Endothelial cell of umbilical vein (primary cell): ENCODE data around the gene TNS1. TPM values are rescaled to one million over a fixed set of nuclear protein-coding genes. Genes with fewer than 3 reads are reported as not detected.

Experiments used
- BruUV-seq: library from RNA; stranded (reverse); fragments of 400-500 nt; replicated peaks from 2 replicates; lab custom pipeline; 2021; lab: Mats Ljungman, UMichigan
- CTCF ChIA-PET: fragments of 300-600, 350-600 bp; sonication (Branson Sonifier 250); formaldehyde crosslinking; loops from one replicate; lab custom pipeline; 2021; ENCODE audit warnings: antibody characterized with exemption, inconsistent platforms; lab: Charles Lee
- POLR2A ChIA-PET: fragments of 300-600, 350-600 bp; sonication (Branson Sonifier 250); formaldehyde crosslinking; loops from one replicate; lab custom pipeline; 2021; ENCODE audit warnings: antibody characterized with exemption, inconsistent platforms; lab: Charles Lee
- DNase-seq: peaks from one replicate; pipeline ENCODE4 v3.0.0-alpha.2; 2011; ENCODE audit warnings: low read depth, low spot score
- FAIRE-seq: peaks from 2 replicates; lab custom pipeline; 2011; peaks lifted over from hg19 to GRCh38; lab: Jason Lieb, UNC
- H2AFZ ChIP-seq: 2 replicates; pipeline ENCODE4 v1.6.0; 2012; ENCODE audit warnings: low read depth, low read length, control low read depth, inconsistent platforms
- H3K27ac ChIP-seq: 2 replicates; pipeline ENCODE4 v1.5.1; 2011; ENCODE audit warnings: low read depth, mild to moderate bottlenecking, control low read depth, low read length, moderate library complexity; ENCODE audit not compliant: insufficient read depth
- H3K27me3 ChIP-seq, 2 experiments: 2 replicates each; pipeline versions ENCODE4 v1.6.0 to v1.6.1; 2011; ENCODE audit warnings: low read length in 2 of 2, mixed read lengths in 1 of 2; ENCODE audit not compliant: control insufficient read depth in 2 of 2, insufficient read depth in 2 of 2
- H3K36me3 ChIP-seq, 2 experiments: 2 replicates in 1 of 2; 3 replicates in 1 of 2; pipeline ENCODE4 v1.5.1; 2011; ENCODE audit warnings: low read length in 2 of 2, mild to moderate bottlenecking in 1 of 2, moderate library complexity in 1 of 2; ENCODE audit not compliant: control insufficient read depth in 2 of 2, insufficient read depth in 2 of 2; ENCODE audit errors: extremely low read depth in 1 of 2
- H3K4me1 ChIP-seq: 3 replicates; pipeline ENCODE4 v1.5.1; 2011; ENCODE audit warnings: mild to moderate bottlenecking, low read length; ENCODE audit not compliant: control insufficient read depth, insufficient read depth; ENCODE audit errors: extremely low read depth
- H3K4me2 ChIP-seq: 2 replicates; pipeline ENCODE4 v1.6.1; 2011; ENCODE audit warnings: low read length, control low read depth, mixed read lengths; ENCODE audit not compliant: insufficient read depth
- H3K4me3 ChIP-seq, 3 experiments: fragments of 200-600 bp in 1 of 3; sonication (generic), shearing (Covaris generic) in 1 of 3; replicated peaks in 1 of 3; 2 replicates each; pipeline ENCODE4 v1.5.1; 2011 to 2016; ENCODE audit warnings: control low read depth in 3 of 3, low read length in 3 of 3, mild to moderate bottlenecking in 2 of 3, inconsistent platforms in 1 of 3, low read depth in 1 of 3, moderate library complexity in 1 of 3; ENCODE audit not compliant: insufficient read depth in 1 of 3
- H3K79me2 ChIP-seq: 2 replicates; pipeline ENCODE4 v1.6.0; 2012; ENCODE audit warnings: low read length, inconsistent platforms; ENCODE audit not compliant: control insufficient read depth, insufficient read depth
- H3K9ac ChIP-seq: replicated peaks from 2 replicates; pipeline ENCODE3; 2011; ENCODE audit warnings: low read length, control low read depth; ENCODE audit not compliant: insufficient read depth; ENCODE audit errors: extremely low read depth
- H3K9me1 ChIP-seq: replicated peaks from 3 replicates; pipeline ENCODE4 v1.6.0; 2011; ENCODE audit warnings: mild to moderate bottlenecking, low read length; ENCODE audit not compliant: control insufficient read depth, insufficient read depth; ENCODE audit errors: extremely low read depth
- H3K9me3 ChIP-seq: replicated peaks from 2 replicates; pipeline ENCODE4 v1.5.1; 2012; ENCODE audit warnings: low read length, inconsistent platforms; ENCODE audit not compliant: control insufficient read depth, insufficient read depth
- H4K20me1 ChIP-seq: replicated peaks from 2 replicates; pipeline ENCODE3; 2011; ENCODE audit warnings: mild to moderate bottlenecking, low read length; ENCODE audit not compliant: control insufficient read depth, insufficient read depth; ENCODE audit errors: extremely low read depth
- EZH2 ChIP-seq: IDR thresholded peaks from 2 replicates; pipeline ENCODE4 v1.6.1; 2012; ENCODE audit warnings: borderline replicate concordance, low read depth, mild to moderate bottlenecking, moderate library complexity, low read length, inconsistent platforms; ENCODE audit not compliant: severe bottlenecking
- FOS ChIP-seq: IDR thresholded peaks from 2 replicates; pipeline ENCODE4 v1.6.1; 2011; ENCODE audit warnings: mild to moderate bottlenecking, low read length, moderate library complexity, borderline replicate concordance; ENCODE audit not compliant: insufficient read depth
- GATA2 ChIP-seq: IDR thresholded peaks from 2 replicates; pipeline ENCODE4 v1.7.0; 2011; ENCODE audit warnings: low read depth, mild to moderate bottlenecking, moderate library complexity, mixed read lengths, low read length; ENCODE audit not compliant: insufficient read length, insufficient read depth
- JUN ChIP-seq: IDR thresholded peaks from 2 replicates; pipeline ENCODE4 v1.6.1; 2011; ENCODE audit warnings: borderline replicate concordance, low read depth; ENCODE audit not compliant: insufficient read length, insufficient read depth
- MYC ChIP-seq: IDR thresholded peaks from one replicate; pipeline ENCODE4 v1.6.1; 2011; ENCODE audit warnings: mild to moderate bottlenecking, low read depth, low read length
- POLR2A ChIP-seq: IDR thresholded peaks from 2 replicates; pipeline ENCODE4 v1.6.1; 2012; ENCODE audit warnings: low read depth, mild to moderate bottlenecking, control low read depth, low read length
- POLR2AphosphoS5 ChIP-seq: IDR thresholded peaks from 2 replicates; pipeline ENCODE4 v1.6.1; 2012; ENCODE audit warnings: low read depth, mild to moderate bottlenecking, control low read depth, low read length, moderate library complexity; ENCODE audit not compliant: insufficient read depth
- dilution Hi-C: fragments of 300-500 bp; cut with MboI; formaldehyde crosslinking; loops from one replicate; pipeline ENCODE4 v1.15.0; 2019; ENCODE audit warnings: low sequenced_read_pairs; ENCODE audit not compliant: extremely low pct_ligation_motif_present
- intact Hi-C: fragments of 100-400 bp; cut with micrococcal nuclease; formaldehyde crosslinking; loops from one replicate; pipeline ENCODE4 v1.10.0; 2022
- polyA plus RNA-seq, 4 experiments: library from polyadenylated mRNA; depleted of rRNA in 3 of 4; stranded (reverse) in 3 of 4; unstranded in 1 of 4; fragments of >200 nt; gene quantifications; 2 replicates each; pipeline versions ENCODE4 v1.2.1 to v1.2.3, GENCODE V29; 2011 to 2012; ENCODE audit warnings: missing spikeins in 1 of 4
- total RNA-seq: library from RNA; stranded (reverse); gene quantifications from 2 replicates; pipeline ENCODE4 v1.2.3, GENCODE V29; 2021
- TF ChIP-seq, protein P1 (sequence below), 2 donors: IDR thresholded peaks; 1 replicate in 1 of 2; 2 replicates in 1 of 2; pipeline ENCODE4 v1.5.1; 2011; ENCODE audit warnings: low read length in 2 of 2, mild to moderate bottlenecking in 2 of 2, moderate library complexity in 2 of 2, control low read depth in 1 of 2, inconsistent platforms in 1 of 2, low read depth in 1 of 2; ENCODE audit not compliant: insufficient read depth in 1 of 2; ENCODE audit errors: extremely low read depth in 1 of 2
- TF ChIP-seq, protein P2 (sequence below): IDR thresholded peaks from 2 replicates; pipeline ENCODE4 v1.6.1; 2011; ENCODE audit not compliant: insufficient read depth, insufficient read length

TNS1 gene
- total and polyA plus RNA-seq, 2 donors (not counting 3 experiments of a cell fraction or from before 2014, with no cell fraction given), result 11.0 to 52.1 TPM

DNA sequence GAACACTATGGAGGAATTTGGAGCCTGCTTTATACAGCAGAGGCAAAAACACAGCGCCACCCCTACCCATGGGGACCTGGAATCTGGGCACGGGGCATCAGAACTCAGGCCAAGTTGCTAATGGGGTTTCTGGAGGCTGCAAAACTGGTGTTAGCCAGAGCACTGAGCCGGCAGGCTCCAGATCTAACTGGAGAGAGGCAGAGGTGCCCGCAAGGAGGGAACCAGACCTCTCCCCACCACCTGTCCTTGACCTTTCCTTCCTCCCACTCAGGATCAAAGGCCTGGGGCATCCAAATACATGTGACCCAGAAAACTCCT is 126.6 kb downstream of the TNS1 start:
- intact Hi-C loops, result no loop called here
- Histone ChIP-seq H3K9me1 (no peaks in the 10 kb centered on the region), H3K4me2 (no peak overlapping the region), H3K9me3 (no peaks in the 10 kb centered on the region), H3K27ac (no peak overlapping the region), H2AFZ (no peak overlapping the region), H3K9ac (no peak overlapping the region), H3K4me1 (no peaks in the 10 kb centered on the region), H4K20me1 (no peaks in the 10 kb centered on the region), H3K4me3 (no peak overlapping the region), H3K27me3 (no peaks in the 10 kb centered on the region), H3K36me3 (no peaks in the 10 kb centered on the region), H3K79me2 (no peaks in the 10 kb centered on the region)
- TF ChIP-seq, protein P1, sequence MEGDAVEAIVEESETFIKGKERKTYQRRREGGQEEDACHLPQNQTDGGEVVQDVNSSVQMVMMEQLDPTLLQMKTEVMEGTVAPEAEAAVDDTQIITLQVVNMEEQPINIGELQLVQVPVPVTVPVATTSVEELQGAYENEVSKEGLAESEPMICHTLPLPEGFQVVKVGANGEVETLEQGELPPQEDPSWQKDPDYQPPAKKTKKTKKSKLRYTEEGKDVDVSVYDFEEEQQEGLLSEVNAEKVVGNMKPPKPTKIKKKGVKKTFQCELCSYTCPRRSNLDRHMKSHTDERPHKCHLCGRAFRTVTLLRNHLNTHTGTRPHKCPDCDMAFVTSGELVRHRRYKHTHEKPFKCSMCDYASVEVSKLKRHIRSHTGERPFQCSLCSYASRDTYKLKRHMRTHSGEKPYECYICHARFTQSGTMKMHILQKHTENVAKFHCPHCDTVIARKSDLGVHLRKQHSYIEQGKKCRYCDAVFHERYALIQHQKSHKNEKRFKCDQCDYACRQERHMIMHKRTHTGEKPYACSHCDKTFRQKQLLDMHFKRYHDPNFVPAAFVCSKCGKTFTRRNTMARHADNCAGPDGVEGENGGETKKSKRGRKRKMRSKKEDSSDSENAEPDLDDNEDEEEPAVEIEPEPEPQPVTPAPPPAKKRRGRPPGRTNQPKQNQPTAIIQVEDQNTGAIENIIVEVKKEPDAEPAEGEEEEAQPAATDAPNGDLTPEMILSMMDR (IDR thresholded peaks at IDR 0.05; ENCODE audit: extremely low read depth in 1 of 2, insufficient read depth in 1 of 2, low read depth in 1 of 2, low read length in 2 of 2), result no peak
- TF ChIP-seq, protein P2, sequence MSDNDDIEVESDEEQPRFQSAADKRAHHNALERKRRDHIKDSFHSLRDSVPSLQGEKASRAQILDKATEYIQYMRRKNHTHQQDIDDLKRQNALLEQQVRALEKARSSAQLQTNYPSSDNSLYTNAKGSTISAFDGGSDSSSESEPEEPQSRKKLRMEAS, result no peak
- TF ChIP-seq FOS, result no peak
- TF ChIP-seq MYC, result no peak
- TF ChIP-seq POLR2AphosphoS5, result no peak
- TF ChIP-seq POLR2A, result no peak
- TF ChIP-seq EZH2, result no peak
- TF ChIP-seq JUN, result no peak
- TF ChIP-seq GATA2, result no peak
- ChIA-PET CTCF (interaction anchor here (1.3 to 1.5 kb wide), 3 partner anchors 9 to 90 kb away, joined by 3 to 6 read pairs (median 3); no protein-coding TSS in a partner anchor), POLR2A (no interaction called here)
- dilution Hi-C loops, result no loop called here
- no TSS peak for BruUV-seq
- DNase-seq (no peak), FAIRE-seq (no peak)
